Astrocyte (in vitro differentiated cells and primary cell): Measurements from ENCODE around the gene STKLD1. TPM values are rescaled to one million over a fixed set of nuclear protein-coding genes. Genes with fewer than 3 reads are reported as not detected.

Source experiments
- DNase-seq: peaks from one replicate; pipeline ENCODE4 v3.0.0-alpha.2; 2010; ENCODE audit warnings: low read depth
- FAIRE-seq: peaks from 2 replicates; lab custom pipeline; 2011; peaks lifted over from hg19 to GRCh38; lab: Jason Lieb, UNC
- H2AFZ ChIP-seq: 2 replicates; pipeline ENCODE4 v1.6.0; 2012; ENCODE audit warnings: low read depth, low read length, inconsistent platforms
- H3K27ac ChIP-seq: 2 replicates; pipeline ENCODE4 v1.5.1; 2011; ENCODE audit warnings: low read depth, low read length, inconsistent platforms
- H3K27me3 ChIP-seq: 2 replicates; pipeline ENCODE4 v1.6.0; 2011; ENCODE audit warnings: low read length, inconsistent platforms; ENCODE audit not compliant: insufficient read depth
- H3K36me3 ChIP-seq: 2 replicates; pipeline ENCODE4 v1.5.1; 2011; ENCODE audit warnings: low read length, inconsistent platforms; ENCODE audit not compliant: insufficient read depth
- H3K4me1 ChIP-seq: 2 replicates; pipeline ENCODE4 v1.5.1; 2011; ENCODE audit warnings: low read length, inconsistent platforms; ENCODE audit not compliant: insufficient read depth
- H3K4me2 ChIP-seq: 2 replicates; pipeline ENCODE4 v1.6.0; 2012; ENCODE audit warnings: low read length, inconsistent platforms
- H3K4me3 ChIP-seq: 2 replicates; pipeline ENCODE4 v1.5.1; 2011; ENCODE audit warnings: low read depth, mild to moderate bottlenecking, low read length, inconsistent platforms; ENCODE audit not compliant: insufficient read depth
- H3K79me2 ChIP-seq: 2 replicates; pipeline ENCODE4 v1.6.0; 2012; ENCODE audit warnings: mild to moderate bottlenecking, low read length, inconsistent platforms; ENCODE audit not compliant: insufficient read depth
- H3K9ac ChIP-seq: 2 replicates; pipeline ENCODE4 v1.6.0; 2012; ENCODE audit warnings: mild to moderate bottlenecking, low read length, inconsistent platforms
- H3K9me3 ChIP-seq: 2 replicates; pipeline ENCODE4 v1.5.1; 2012; ENCODE audit warnings: low read depth, mild to moderate bottlenecking, low read length, inconsistent platforms; ENCODE audit not compliant: insufficient read depth
- H4K20me1 ChIP-seq: 2 replicates; pipeline ENCODE4 v1.6.0; 2012; ENCODE audit warnings: low read length, inconsistent platforms; ENCODE audit not compliant: insufficient read depth
- H3K27ac Mint-ChIP-seq: one replicate; pipeline ENCODE4 v1.8.0; 2021; ENCODE audit warnings: mild to moderate bottlenecking, mixed read lengths; ENCODE audit not compliant: unreplicated experiment
- H3K27me3 Mint-ChIP-seq: one replicate; pipeline ENCODE4 v1.8.0; 2021; ENCODE audit warnings: low read depth, mixed read lengths; ENCODE audit not compliant: unreplicated experiment
- H3K36me3 Mint-ChIP-seq: one replicate; pipeline ENCODE4 v1.8.0; 2021; ENCODE audit warnings: low read depth, mixed read lengths; ENCODE audit not compliant: unreplicated experiment
- H3K4me1 Mint-ChIP-seq: one replicate; pipeline ENCODE4 v1.8.0; 2021; ENCODE audit warnings: low read depth, mixed read lengths; ENCODE audit not compliant: unreplicated experiment
- H3K4me3 Mint-ChIP-seq: one replicate; pipeline ENCODE4 v1.8.0; 2021; ENCODE audit warnings: mild to moderate bottlenecking, moderate library complexity, mixed read lengths; ENCODE audit not compliant: unreplicated experiment
- H3K9me3 Mint-ChIP-seq: one replicate; pipeline ENCODE4 v1.8.0; 2021; ENCODE audit warnings: mild to moderate bottlenecking, mixed read lengths; ENCODE audit not compliant: unreplicated experiment
- CTCF ChIP-seq: IDR thresholded peaks from 2 replicates; pipeline ENCODE4 v1.5.1; 2011; ENCODE audit warnings: low read depth, mild to moderate bottlenecking, inconsistent platforms, low read length, moderate library complexity; ENCODE audit not compliant: insufficient read depth
- EZH2 ChIP-seq: IDR thresholded peaks from 2 replicates; pipeline ENCODE4 v1.6.1; 2012; ENCODE audit warnings: mild to moderate bottlenecking, low read length, inconsistent platforms; ENCODE audit not compliant: insufficient read depth
- total RNA-seq: library from RNA; stranded (reverse); gene quantifications from 2 replicates; pipeline ENCODE4 v1.2.1, GENCODE V29; 2021

STKLD1 gene
- total RNA-seq, 1 donor from 2014 or later = 0.82 TPM

GRCh38 chr9:133351908-133352634 lies 24.1 kb upstream of the STKLD1 start:
- Histone ChIP-seq H4K20me1 (peaks cover 71% of the 10 kb centered on the region), H3K9me3 (no peaks in the 10 kb centered on the region), H3K4me2 (no peak overlapping the region), H2AFZ (no peak overlapping the region), H3K27ac (no peak overlapping the region), H3K36me3 (peaks cover 40% of the 10 kb centered on the region), H3K79me2 (peaks cover 64% of the 10 kb centered on the region), H3K4me1 (peaks cover 22% of the 10 kb centered on the region), H3K4me3 (no peak overlapping the region), H3K9ac (no peak overlapping the region), H3K27me3 (no peaks in the 10 kb centered on the region)
- Mint-ChIP-seq H3K9me3 (no peaks in the 10 kb centered on the region), H3K4me1 (peaks cover 26% of the 10 kb centered on the region), H3K27me3 (no peaks in the 10 kb centered on the region), H3K4me3 (peak overlapping the region; percentile 70), H3K36me3 (peaks cover 35% of the 10 kb centered on the region), H3K27ac (no peak overlapping the region)
- DNase-seq (peak; percentile 42), FAIRE-seq (no peak)
- peak; percentile 44 for TF ChIP-seq CTCF
- TF ChIP-seq EZH2 = no peak

GRCh38 chr9:133352635-133353340 lies 23.4 kb upstream of the STKLD1 start:
- Mint-ChIP-seq H3K4me3 (peak overlapping the region; percentile 27), H3K9me3 (no peaks in the 10 kb centered on the region), H3K27me3 (no peaks in the 10 kb centered on the region), H3K27ac (peak overlapping the region; percentile 41), H3K36me3 (peaks cover 35% of the 10 kb centered on the region), H3K4me1 (peaks cover 27% of the 10 kb centered on the region)
- H3K27ac ChIP-seq = no peak overlapping the region
- H4K20me1 ChIP-seq = peaks cover 78% of the 10 kb centered on the region
- H3K36me3 ChIP-seq = peaks cover 40% of the 10 kb centered on the region
- DNase-seq (no peak), FAIRE-seq (no peak)
- no peaks in the 10 kb centered on the region for H3K9me3 ChIP-seq
- H3K79me2 ChIP-seq = peaks cover 66% of the 10 kb centered on the region
- H3K4me3 ChIP-seq = no peak overlapping the region
- peaks cover 29% of the 10 kb centered on the region for H3K4me1 ChIP-seq
- H3K27me3 ChIP-seq = no peaks in the 10 kb centered on the region
- no peak overlapping the region for H2AFZ ChIP-seq
- no peak overlapping the region for H3K4me2 ChIP-seq
- no peak for TF ChIP-seq CTCF
- TF ChIP-seq EZH2 = no peak
- no peak overlapping the region for H3K9ac ChIP-seq

GRCh38 chr9:133353548-133353947 lies 22.6 kb upstream of the STKLD1 start:
- no peak overlapping the region for H3K9ac ChIP-seq
- H3K9me3 ChIP-seq = no peaks in the 10 kb centered on the region
- H2AFZ ChIP-seq = no peak overlapping the region
- peaks cover 66% of the 10 kb centered on the region for H3K79me2 ChIP-seq
- H3K4me3 ChIP-seq = no peak overlapping the region
- no peak overlapping the region for H3K4me2 ChIP-seq
- no peaks in the 10 kb centered on the region for H3K9me3 Mint-ChIP-seq
- peaks cover 30% of the 10 kb centered on the region for H3K4me1 Mint-ChIP-seq
- H3K27ac Mint-ChIP-seq = no peak overlapping the region
- H4K20me1 ChIP-seq = peaks cover 82% of the 10 kb centered on the region
- peaks cover 37% of the 10 kb centered on the region for H3K36me3 Mint-ChIP-seq
- no peak for DNase-seq
- no peak for FAIRE-seq
- peak overlapping the region; percentile 34 for H3K4me3 Mint-ChIP-seq
- H3K36me3 ChIP-seq = peaks cover 40% of the 10 kb centered on the region
- no peaks in the 10 kb centered on the region for H3K27me3 ChIP-seq
- TF ChIP-seq EZH2 = no peak
- no peak for TF ChIP-seq CTCF
- no peaks in the 10 kb centered on the region for H3K27me3 Mint-ChIP-seq
- no peak overlapping the region for H3K27ac ChIP-seq
- H3K4me1 ChIP-seq = peaks cover 29% of the 10 kb centered on the region
